ENCODE measurements around the gene PAGE4. TPM values are rescaled to one million over a fixed set of nuclear protein-coding genes. Genes with fewer than 3 reads are reported as not detected.

The PAGE4 gene
- total and polyA plus RNA-seq, 2 of the 13 experiments (the other 11 are each of a cell fraction or from before 2014, with no cell fraction given) = 1.1 TPM; not detected in 1

DNA sequence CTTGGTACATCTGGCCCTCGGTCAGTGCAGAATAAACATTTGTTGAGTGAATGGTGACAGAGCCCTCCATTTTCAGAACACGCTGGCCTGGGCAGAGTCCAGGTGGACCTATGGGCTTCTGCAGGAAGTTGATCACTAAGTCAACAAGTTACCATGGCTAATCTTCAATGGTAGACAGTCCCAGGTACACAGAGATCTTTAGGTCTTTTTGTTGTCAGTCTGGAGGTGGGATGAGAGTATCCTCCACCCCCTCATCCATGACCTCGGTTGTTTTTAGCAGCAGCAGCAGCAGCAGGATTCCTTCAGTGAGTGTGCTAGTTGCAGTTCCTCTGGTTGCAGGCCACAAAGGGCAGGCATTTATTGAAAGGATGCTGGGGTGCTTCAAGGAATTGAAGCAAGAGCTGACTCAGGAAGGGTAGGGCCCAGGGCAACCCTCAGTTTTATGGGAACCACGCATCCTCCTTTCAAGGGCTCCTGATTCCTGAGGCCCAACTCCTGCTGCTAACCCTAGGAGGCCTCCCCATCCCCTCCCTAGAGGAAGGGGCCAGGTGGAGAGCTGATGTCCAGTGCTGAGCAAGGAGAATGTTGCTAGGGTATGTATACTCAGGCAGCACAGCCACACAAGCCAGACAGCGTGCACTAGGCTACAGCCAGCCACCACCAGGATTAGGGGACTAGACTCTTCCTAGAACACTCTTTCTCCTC, 48.4 kb downstream of the PAGE4 start (continued):
- TF ChIP-seq ZNF280B (CRISPR knock-in tag; IDR thresholded peaks at IDR 0.05; ENCODE audit: borderline replicate concordance) = no peak
- 0 out of 2 replicates have a peak, but pooled peaks have one; percentile 24 for TF ChIP-seq RFXAP (CRISPR knock-in tag; IDR thresholded peaks at IDR 0.05; ENCODE audit: borderline replicate concordance)
- peak; percentile 73 for TF ChIP-seq SKI (IDR thresholded peaks at IDR 0.05; ENCODE audit: partially characterized antibody)
- TF ChIP-seq DRAP1 (CRISPR knock-in tag; IDR thresholded peaks at IDR 0.05) = peak; percentile 92
- TF ChIP-seq MLLT10 (CRISPR knock-in tag; IDR thresholded peaks at IDR 0.05) = no peak
- peak; percentile 43; the same call in 1 of the 2 replicates for TF ChIP-seq ZFX (CRISPR knock-in tag; IDR thresholded peaks at IDR 0.05; ENCODE audit: low read depth)
- no peak for TF ChIP-seq KDM3A (CRISPR knock-in tag; IDR thresholded peaks at IDR 0.05; ENCODE audit: low read depth)
- peak; percentile 66; the same call in 1 of the 2 replicates for TF ChIP-seq ZNF430 (CRISPR knock-in tag; IDR thresholded peaks at IDR 0.05)
- TF ChIP-seq, protein P1, sequence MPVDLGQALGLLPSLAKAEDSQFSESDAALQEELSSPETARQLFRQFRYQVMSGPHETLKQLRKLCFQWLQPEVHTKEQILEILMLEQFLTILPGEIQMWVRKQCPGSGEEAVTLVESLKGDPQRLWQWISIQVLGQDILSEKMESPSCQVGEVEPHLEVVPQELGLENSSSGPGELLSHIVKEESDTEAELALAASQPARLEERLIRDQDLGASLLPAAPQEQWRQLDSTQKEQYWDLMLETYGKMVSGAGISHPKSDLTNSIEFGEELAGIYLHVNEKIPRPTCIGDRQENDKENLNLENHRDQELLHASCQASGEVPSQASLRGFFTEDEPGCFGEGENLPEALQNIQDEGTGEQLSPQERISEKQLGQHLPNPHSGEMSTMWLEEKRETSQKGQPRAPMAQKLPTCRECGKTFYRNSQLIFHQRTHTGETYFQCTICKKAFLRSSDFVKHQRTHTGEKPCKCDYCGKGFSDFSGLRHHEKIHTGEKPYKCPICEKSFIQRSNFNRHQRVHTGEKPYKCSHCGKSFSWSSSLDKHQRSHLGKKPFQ (CRISPR knock-in tag; IDR thresholded peaks at IDR 0.05; ENCODE audit: insufficient replicate concordance) = peak; percentile 60
- TF ChIP-seq ZNF609 (CRISPR knock-in tag; IDR thresholded peaks at IDR 0.05; ENCODE audit: borderline replicate concordance) = peak; percentile 70; the same call in 1 of the 2 replicates
- no peak for TF ChIP-seq KAT7 (CRISPR knock-in tag; IDR thresholded peaks at IDR 0.05; ENCODE audit: borderline replicate concordance)
- TF ChIP-seq ZBTB21 (CRISPR knock-in tag; IDR thresholded peaks at IDR 0.05) = no peak
- TF ChIP-seq ZNF501 (CRISPR knock-in tag; IDR thresholded peaks at IDR 0.05) = 0 out of 2 replicates have a peak, but pooled peaks have one; percentile 39
- TF ChIP-seq POLR2A (IDR thresholded peaks at IDR 0.05; ENCODE audit: insufficient read depth in 1 of 2, low read depth in 2 of 2, low read length in 2 of 2) = peak in 1 of 2 experiments; percentile 75; a peak in 2 of 4 replicates
- TF ChIP-seq JDP2 (CRISPR knock-in tag; IDR thresholded peaks at IDR 0.05; ENCODE audit: borderline replicate concordance) = no peak
- TF ChIP-seq NCOA2 (CRISPR knock-in tag; IDR thresholded peaks at IDR 0.05) = peak; percentile 83
- TF ChIP-seq ISL2 (CRISPR knock-in tag; IDR thresholded peaks at IDR 0.05) = peak; percentile 86
- no peak for TF ChIP-seq PHF5A (CRISPR knock-in tag; IDR thresholded peaks at IDR 0.05; ENCODE audit: low read depth, unreplicated experiment)
